GM12892 (cell line): ENCODE data around the gene DOCK2.

Experiments used
- POLR2A ChIP-seq: IDR thresholded peaks from 2 replicates; pipeline ENCODE4 v1.6.1; 2011; ENCODE audit warnings: low read depth, low read length, control low read depth
- POLR2AphosphoS5 ChIP-seq: IDR thresholded peaks from 2 replicates; pipeline ENCODE4 v1.6.1; 2011; ENCODE audit warnings: low read depth, low read length, control low read depth

GRCh38 chr5:169946743-169947295 is 309.7 kb downstream of the DOCK2 start:
- TF ChIP-seq POLR2A (no peak), POLR2AphosphoS5 (no peak)
